ENCODE measurements around the gene AURKAIP1.

DNA sequence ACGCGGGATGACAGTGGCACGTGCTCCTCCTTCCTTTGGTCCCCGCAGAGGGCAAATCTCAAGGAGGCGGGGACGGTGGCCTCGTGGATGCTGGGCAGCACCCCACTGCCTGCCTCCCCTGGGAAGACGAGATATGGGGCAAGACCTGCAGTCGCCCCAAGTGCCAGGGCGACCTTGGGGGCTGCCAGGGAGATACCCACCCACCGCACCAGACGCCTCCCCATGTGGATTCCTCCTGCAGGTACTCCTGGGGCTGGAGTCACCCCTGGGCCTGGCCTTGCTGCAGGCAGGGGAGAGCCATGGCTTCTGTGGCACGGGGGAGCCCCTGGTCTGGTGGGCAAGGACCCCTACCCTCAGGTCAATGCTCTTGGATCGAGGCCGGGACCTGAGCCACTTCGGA, 5.9 kb upstream of the AURKAIP1 start:
- TF ChIP-seq CTCF (conservative IDR thresholded peaks at IDR 0.05 in 1 of 2, IDR thresholded peaks at IDR 0.05 in 1 of 2; ENCODE audit: low read depth in 1 of 2, low read length in 2 of 2) (no peak), EZH2 (IDR thresholded peaks at IDR 0.05; ENCODE audit: low read length, missing control alignments) (no peak)
